ENCODE results near the gene IGFLR1. TPM values are rescaled to one million over a fixed set of nuclear protein-coding genes. Genes with fewer than 3 reads are reported as not detected.

The IGFLR1 gene
- total RNA-seq, 5 donors from 2014 or later (not counting 1 experiment from before 2014, with no cell fraction given), result 54.7 to 123 (median 98.1) TPM

DNA sequence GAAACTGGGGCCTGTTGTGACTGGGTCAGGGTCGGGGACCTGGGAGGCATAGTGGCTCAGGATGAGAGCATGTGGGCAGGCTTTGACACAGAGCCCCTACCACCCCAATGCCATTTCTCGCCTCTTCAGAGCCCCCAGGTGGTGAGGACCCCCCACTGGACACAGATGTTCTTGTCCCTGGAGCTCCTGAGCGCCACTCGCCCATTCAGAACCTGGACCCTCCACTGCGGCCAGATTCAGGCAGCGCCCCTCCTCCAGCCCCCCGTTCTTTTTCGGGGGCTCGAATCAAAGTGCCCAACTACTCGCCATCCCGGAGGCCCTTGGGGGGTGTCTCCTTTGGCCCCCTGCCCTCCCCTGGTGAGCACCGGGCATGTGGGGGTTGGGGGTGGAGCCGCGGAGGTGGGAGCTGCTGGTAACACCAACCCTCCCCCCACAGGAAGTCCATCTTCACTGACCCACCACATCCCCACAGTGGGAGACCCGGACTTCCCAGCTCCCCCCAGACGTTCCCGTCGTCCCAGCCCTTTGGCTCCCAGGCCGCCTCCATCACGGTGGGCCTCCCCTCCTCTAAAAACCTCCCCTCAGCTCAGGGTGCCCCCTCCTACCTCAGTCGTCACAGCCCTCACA is 10.4 kb downstream of the IGFLR1 start:
- H3K27ac ChIP-seq (ENCODE audit: low read length), result no peak overlapping the region
- DNase-seq (no peak), ATAC-seq (replicated peaks in 1 of 4) (peak in 1 of 4 experiments; percentile 19)
- Mint-ChIP-seq H3K4me1 (peaks cover 14 to 30% (median 16%) of the 10 kb centered on the region in 3 donors), H3K4me3 (no peak overlapping the region), H3K36me3 (peaks cover 52% of the 10 kb centered on the region), H3K27ac (no peak overlapping the region), H3K27me3 (no peaks in the 10 kb centered on the region), H3K9me3 (no peaks in the 10 kb centered on the region)
- peaks cover 30 to 94% of the 10 kb centered on the region in 2 donors for H3K36me3 ChIP-seq (ENCODE audit: control insufficient read depth in 2 of 2, extremely low read depth in 1 of 2, insufficient read depth in 1 of 2, low read length in 1 of 2)
- peaks cover 0 to 5% of the 10 kb centered on the region in 2 experiments for H3K4me1 ChIP-seq (ENCODE audit: control insufficient read depth in 1 of 2, extremely low read depth in 1 of 2, insufficient read depth in 2 of 2, low read length in 2 of 2)
- H3K9me3 ChIP-seq, result no peaks in the 10 kb centered on the region
- POLR2A ChIA-PET, result no interaction called here
- H3K4me3 ChIP-seq (ENCODE audit: control insufficient read depth in 1 of 2, extremely low read depth in 1 of 2, low read length in 1 of 2), result no peak overlapping the region
- 93% methylated on average over 10 of the region's 21 CpGs for WGBS (ENCODE audit: insufficient coverage)
- no peaks in the 10 kb centered on the region for H3K27me3 ChIP-seq (replicated peaks in 1 of 2; ENCODE audit: control insufficient read depth in 2 of 2, extremely low read depth in 1 of 2, insufficient read depth in 2 of 2, low read length in 1 of 2)
- CTCF ChIA-PET, result no interaction called here

DNA sequence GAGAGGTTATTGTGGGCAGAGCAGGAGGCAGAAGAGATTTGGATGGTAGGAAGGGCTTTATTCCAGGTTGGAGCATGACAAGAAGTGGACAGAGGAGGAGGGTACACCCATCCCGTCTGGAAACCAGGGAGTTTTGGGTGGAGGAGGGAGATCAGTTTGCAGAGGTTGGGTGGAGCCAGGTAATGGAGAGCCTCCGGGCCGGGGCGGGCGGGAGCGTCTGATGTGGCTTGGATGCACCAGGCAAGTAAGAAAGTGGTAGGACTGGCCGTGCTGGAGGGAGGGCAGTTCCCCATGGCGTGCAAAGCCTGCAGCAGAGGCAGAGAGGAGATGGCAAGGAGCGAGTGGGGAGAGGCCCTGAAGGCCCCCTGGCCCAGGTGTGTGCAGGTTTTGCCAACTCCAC is 10.9 kb downstream of the IGFLR1 start:
- peaks cover 27 to 93% of the 10 kb centered on the region in 2 donors for H3K36me3 ChIP-seq (ENCODE audit: control insufficient read depth in 2 of 2, extremely low read depth in 1 of 2, insufficient read depth in 1 of 2, low read length in 1 of 2)
- CTCF ChIA-PET, result no interaction called here
- H3K9me3 ChIP-seq, result no peaks in the 10 kb centered on the region
- no peaks in the 10 kb centered on the region for H3K27me3 Mint-ChIP-seq
- H3K4me1 ChIP-seq (ENCODE audit: control insufficient read depth in 1 of 2, extremely low read depth in 1 of 2, insufficient read depth in 2 of 2, low read length in 2 of 2), result no peaks in the 10 kb centered on the region
- H3K4me3 ChIP-seq (ENCODE audit: control insufficient read depth in 1 of 2, extremely low read depth in 1 of 2, low read length in 1 of 2), result no peak overlapping the region
- no peak overlapping the region for H3K4me3 Mint-ChIP-seq
- POLR2A ChIA-PET, result no interaction called here
- WGBS (ENCODE audit: insufficient coverage), result 92% methylated on average over 7 of the region's 9 CpGs
- H3K36me3 Mint-ChIP-seq, result peaks cover 56% of the 10 kb centered on the region
- H3K4me1 Mint-ChIP-seq, result peaks cover 10 to 25% (median 10%) of the 10 kb centered on the region in 3 donors
- no peaks in the 10 kb centered on the region for H3K9me3 Mint-ChIP-seq
- H3K27me3 ChIP-seq (replicated peaks in 1 of 2; ENCODE audit: control insufficient read depth in 2 of 2, extremely low read depth in 1 of 2, insufficient read depth in 2 of 2, low read length in 1 of 2), result no peaks in the 10 kb centered on the region
- no peak for ATAC-seq (replicated peaks in 1 of 4)
- H3K27ac ChIP-seq (ENCODE audit: low read length), result no peak overlapping the region
- no peak for DNase-seq
- no peak overlapping the region for H3K27ac Mint-ChIP-seq

DNA sequence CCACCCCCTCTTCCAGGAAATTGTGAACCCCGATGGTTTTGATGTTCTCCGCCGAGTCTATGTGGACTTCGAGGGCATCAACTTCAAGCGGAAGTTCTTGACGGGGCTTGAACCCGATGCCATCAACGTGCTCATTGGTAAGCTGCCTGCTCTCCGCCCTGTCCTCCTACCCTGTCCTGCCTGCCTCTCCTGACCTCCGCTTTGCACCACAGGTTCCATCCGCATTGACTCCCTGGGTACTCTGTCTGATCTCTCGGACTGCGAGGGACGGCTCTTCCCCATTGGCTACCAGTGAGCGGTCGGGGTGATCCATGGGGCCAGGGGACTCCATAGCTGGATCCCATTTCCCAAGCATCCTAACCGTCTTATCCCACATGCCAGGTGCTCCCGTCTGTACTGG is 11.9 kb downstream of the IGFLR1 start:
- Mint-ChIP-seq H3K36me3 (peaks cover 61% of the 10 kb centered on the region), H3K9me3 (no peaks in the 10 kb centered on the region), H3K4me3 (no peak overlapping the region), H3K4me1 (peaks cover 8 to 26% (median 8%) of the 10 kb centered on the region in 3 donors), H3K27ac (no peak overlapping the region), H3K27me3 (no peaks in the 10 kb centered on the region)
- Histone ChIP-seq H3K4me1 (ENCODE audit: control insufficient read depth in 1 of 2, extremely low read depth in 1 of 2, insufficient read depth in 2 of 2, low read length in 2 of 2) (no peaks in the 10 kb centered on the region), H3K4me3 (ENCODE audit: control insufficient read depth in 1 of 2, extremely low read depth in 1 of 2, low read length in 1 of 2) (no peak overlapping the region), H3K9me3 (no peaks in the 10 kb centered on the region), H3K27me3 (replicated peaks in 1 of 2; ENCODE audit: control insufficient read depth in 2 of 2, extremely low read depth in 1 of 2, insufficient read depth in 2 of 2, low read length in 1 of 2) (no peaks in the 10 kb centered on the region), H3K36me3 (ENCODE audit: control insufficient read depth in 2 of 2, extremely low read depth in 1 of 2, insufficient read depth in 1 of 2, low read length in 1 of 2) (peaks cover 34 to 97% of the 10 kb centered on the region in 2 donors), H3K27ac (ENCODE audit: low read length) (no peak overlapping the region)
- 95% methylated on average over 17 of the region's 18 CpGs for WGBS (ENCODE audit: insufficient coverage)
- POLR2A ChIA-PET, result no interaction called here
- no peak for ATAC-seq (replicated peaks in 1 of 4)
- no peak for DNase-seq
- CTCF ChIA-PET, result interaction anchor here in 1 of 2 donors (0.6 kb wide), 1 partner anchor 1383 kb away, joined by 3 read pairs; no protein-coding TSS in a partner anchor

DNA sequence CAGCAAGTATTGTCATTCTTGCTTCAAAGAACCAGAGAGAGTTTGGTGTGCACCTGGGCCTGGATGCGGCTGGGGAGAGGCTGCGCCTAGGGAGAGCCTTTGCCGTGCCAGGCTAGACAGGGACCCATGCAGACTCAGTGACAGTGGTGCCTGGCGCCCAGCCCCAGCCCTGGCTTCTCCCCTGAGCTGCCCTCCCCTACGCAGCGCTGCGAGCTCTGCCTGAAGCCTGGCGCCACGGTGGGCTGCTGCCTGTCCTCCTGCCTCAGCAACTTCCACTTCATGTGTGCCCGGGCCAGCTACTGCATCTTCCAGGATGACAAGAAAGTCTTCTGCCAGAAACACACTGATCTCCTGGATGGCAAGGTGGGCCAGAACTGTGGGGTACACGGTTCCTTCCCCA is 12.5 kb downstream of the IGFLR1 start:
- H3K4me3 ChIP-seq (ENCODE audit: control insufficient read depth in 1 of 2, extremely low read depth in 1 of 2, low read length in 1 of 2), result no peak overlapping the region
- ChIA-PET POLR2A (no interaction called here), CTCF (no interaction called here)
- 98% methylated on average over 10 of the region's 11 CpGs for WGBS (ENCODE audit: insufficient coverage)
- peaks cover 33 to 97% of the 10 kb centered on the region in 2 donors for H3K36me3 ChIP-seq (ENCODE audit: control insufficient read depth in 2 of 2, extremely low read depth in 1 of 2, insufficient read depth in 1 of 2, low read length in 1 of 2)
- peaks cover 6 to 26% (median 8%) of the 10 kb centered on the region in 3 donors for H3K4me1 Mint-ChIP-seq
- no peaks in the 10 kb centered on the region for H3K27me3 Mint-ChIP-seq
- peaks cover 65% of the 10 kb centered on the region for H3K36me3 Mint-ChIP-seq
- ATAC-seq (replicated peaks in 1 of 4) (no peak), DNase-seq (no peak)
- H3K4me1 ChIP-seq (ENCODE audit: control insufficient read depth in 1 of 2, extremely low read depth in 1 of 2, insufficient read depth in 2 of 2, low read length in 2 of 2), result no peaks in the 10 kb centered on the region
- H3K27me3 ChIP-seq (replicated peaks in 1 of 2; ENCODE audit: control insufficient read depth in 2 of 2, extremely low read depth in 1 of 2, insufficient read depth in 2 of 2, low read length in 1 of 2), result no peaks in the 10 kb centered on the region
- H3K4me3 Mint-ChIP-seq, result no peak overlapping the region
- no peaks in the 10 kb centered on the region for H3K9me3 ChIP-seq
- H3K27ac Mint-ChIP-seq, result no peak overlapping the region
- H3K9me3 Mint-ChIP-seq, result no peaks in the 10 kb centered on the region
- no peak overlapping the region for H3K27ac ChIP-seq (ENCODE audit: low read length)

DNA sequence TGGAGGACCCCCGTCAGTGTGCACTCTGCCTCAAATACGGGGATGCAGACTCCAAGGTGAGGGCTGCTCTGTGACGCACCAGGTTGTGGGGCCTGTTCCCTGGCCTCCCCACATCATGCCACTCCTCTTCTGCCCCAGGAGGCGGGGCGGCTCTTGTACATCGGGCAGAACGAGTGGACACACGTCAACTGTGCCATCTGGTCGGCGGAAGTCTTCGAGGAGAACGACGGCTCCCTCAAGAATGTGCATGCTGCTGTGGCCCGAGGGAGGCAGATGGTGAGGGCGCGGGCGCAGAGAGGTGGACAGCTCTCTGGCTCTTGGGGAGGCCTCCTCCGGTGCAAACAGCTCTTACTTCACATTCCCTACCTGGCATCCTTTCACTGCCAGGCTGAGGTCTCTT is 13.2 kb downstream of the IGFLR1 start:
- Mint-ChIP-seq H3K4me3 (no peak overlapping the region), H3K36me3 (peaks cover 58% of the 10 kb centered on the region), H3K27me3 (no peaks in the 10 kb centered on the region), H3K4me1 (peaks cover 1 to 21% (median 4%) of the 10 kb centered on the region in 3 donors), H3K27ac (no peak overlapping the region), H3K9me3 (no peaks in the 10 kb centered on the region)
- Histone ChIP-seq H3K4me3 (ENCODE audit: control insufficient read depth in 1 of 2, extremely low read depth in 1 of 2, low read length in 1 of 2) (no peak overlapping the region), H3K36me3 (ENCODE audit: control insufficient read depth in 2 of 2, extremely low read depth in 1 of 2, insufficient read depth in 1 of 2, low read length in 1 of 2) (peaks cover 40 to 98% of the 10 kb centered on the region in 2 donors), H3K4me1 (ENCODE audit: control insufficient read depth in 1 of 2, extremely low read depth in 1 of 2, insufficient read depth in 2 of 2, low read length in 2 of 2) (no peaks in the 10 kb centered on the region), H3K9me3 (no peaks in the 10 kb centered on the region), H3K27ac (ENCODE audit: low read length) (no peak overlapping the region), H3K27me3 (replicated peaks in 1 of 2; ENCODE audit: control insufficient read depth in 2 of 2, extremely low read depth in 1 of 2, insufficient read depth in 2 of 2, low read length in 1 of 2) (no peaks in the 10 kb centered on the region)
- ChIA-PET POLR2A (no interaction called here), CTCF (no interaction called here)
- no peak for ATAC-seq (replicated peaks in 1 of 4)
- no peak for DNase-seq
- 97% methylated on average over 14 of the region's 18 CpGs for WGBS (ENCODE audit: insufficient coverage)

DNA sequence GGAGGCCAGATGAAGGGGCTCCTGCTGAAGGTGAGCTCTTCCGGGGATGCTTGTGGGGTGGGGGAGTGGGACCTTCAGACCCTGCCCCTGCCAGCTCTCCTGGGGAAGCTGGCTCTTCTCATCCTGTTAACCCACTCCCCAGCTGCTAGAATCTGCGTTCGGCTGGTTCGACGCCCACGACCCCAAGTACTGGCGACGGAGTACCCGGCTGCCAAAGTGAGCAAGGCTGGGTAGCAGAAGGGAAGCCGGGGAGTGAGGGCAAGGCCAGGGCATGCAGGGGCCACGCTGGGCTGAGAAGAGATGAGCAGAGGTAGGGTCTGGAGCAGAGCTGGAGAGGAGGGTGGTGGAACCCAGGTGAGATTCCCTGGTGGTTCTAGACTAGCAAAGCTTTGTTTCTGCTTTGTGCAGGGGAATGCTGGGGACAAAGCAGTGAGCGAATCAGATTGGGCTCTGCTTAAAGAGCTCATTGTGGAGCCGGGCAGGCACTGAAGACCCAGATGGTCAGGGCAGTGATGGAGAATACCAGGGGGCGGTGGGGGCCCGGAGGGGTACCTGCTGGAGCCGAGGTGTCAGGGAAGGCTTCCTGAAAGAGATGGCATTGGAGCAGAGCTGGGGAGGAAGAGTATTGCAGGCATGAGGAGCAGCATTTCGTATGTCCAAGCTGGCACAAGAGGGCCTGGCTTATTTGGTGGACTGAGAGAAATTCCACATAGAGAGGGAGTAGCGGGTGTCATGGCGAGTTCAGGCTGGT is 14.1 kb downstream of the IGFLR1 start:
- H3K9me3 Mint-ChIP-seq, result no peaks in the 10 kb centered on the region
- Histone ChIP-seq H3K27me3 (replicated peaks in 1 of 2; ENCODE audit: control insufficient read depth in 2 of 2, extremely low read depth in 1 of 2, insufficient read depth in 2 of 2, low read length in 1 of 2) (no peaks in the 10 kb centered on the region), H3K4me1 (ENCODE audit: control insufficient read depth in 1 of 2, extremely low read depth in 1 of 2, insufficient read depth in 2 of 2, low read length in 2 of 2) (no peaks in the 10 kb centered on the region), H3K9me3 (no peaks in the 10 kb centered on the region), H3K36me3 (ENCODE audit: control insufficient read depth in 2 of 2, extremely low read depth in 1 of 2, insufficient read depth in 1 of 2, low read length in 1 of 2) (peaks cover 41 to 98% of the 10 kb centered on the region in 2 donors), H3K4me3 (ENCODE audit: control insufficient read depth in 1 of 2, extremely low read depth in 1 of 2, low read length in 1 of 2) (no peak overlapping the region), H3K27ac (ENCODE audit: low read length) (no peak overlapping the region)
- H3K27ac Mint-ChIP-seq, result no peak overlapping the region
- H3K27me3 Mint-ChIP-seq, result no peaks in the 10 kb centered on the region
- H3K4me3 Mint-ChIP-seq, result no peak overlapping the region
- ATAC-seq (replicated peaks in 1 of 4) (no peak), DNase-seq (no peak)
- POLR2A ChIA-PET, result no interaction called here
- WGBS (ENCODE audit: insufficient coverage), result 97% methylated on average over 17 of the region's 19 CpGs
- CTCF ChIA-PET, result interaction anchor here in 1 of 2 donors (0.7 kb wide), 1 partner anchor 124 kb away, joined by 3 read pairs; the partner anchor contains the start of gene NPHS1
- peaks cover 0 to 18% (median 2%) of the 10 kb centered on the region in 3 donors for H3K4me1 Mint-ChIP-seq
- H3K36me3 Mint-ChIP-seq, result peaks cover 60% of the 10 kb centered on the region

Data from T-cell (primary cell).